Smooth muscle cell (in vitro differentiated cells): ENCODE measurements around the gene MSI2. TPM values are rescaled to one million over a fixed set of nuclear protein-coding genes. Genes with fewer than 3 reads are reported as not detected.

Experiments used
- DNase-seq: peaks from one replicate; lab custom pipeline; 2025; ENCODE audit not compliant: unreplicated experiment; lab: John Stamatoyannopoulos, UW
- H2AFZ ChIP-seq: fragments of 200-600 bp; sonication (generic); 2 replicates; pipeline ENCODE4 v1.6.0; 2016; ENCODE audit warnings: antibody characterized with exemption, low read depth, mild to moderate bottlenecking
- H3F3A ChIP-seq: fragments of 200-600 bp; sonication (generic); 2 replicates; pipeline ENCODE4 v1.6.0; 2017; ENCODE audit warnings: antibody characterized with exemption, low read depth
- H3K27ac ChIP-seq: fragments of 200-600 bp; sonication (generic); 2 replicates; pipeline ENCODE4 v1.5.1; 2016; ENCODE audit warnings: low read depth, mild to moderate bottlenecking
- H3K27me3 ChIP-seq: fragments of 200-600 bp; sonication (generic); 2 replicates; pipeline ENCODE4 v1.6.1; 2016; ENCODE audit warnings: low read depth, mild to moderate bottlenecking
- H3K36me3 ChIP-seq: fragments of 200-600 bp; sonication (generic); 2 replicates; pipeline ENCODE4 v1.5.1; 2016; ENCODE audit warnings: low read depth
- H3K4me1 ChIP-seq: fragments of 200-600 bp; sonication (generic); 2 replicates; pipeline ENCODE4 v1.5.1; 2016; ENCODE audit warnings: low read depth
- H3K4me2 ChIP-seq: fragments of 200-600 bp; sonication (generic); 2 replicates; pipeline ENCODE4 v1.6.0; 2016; ENCODE audit warnings: mild to moderate bottlenecking
- H3K4me3 ChIP-seq: fragments of 200-600 bp; sonication (generic); 2 replicates; pipeline ENCODE4 v1.5.1; 2016; ENCODE audit warnings: mild to moderate bottlenecking
- H3K79me2 ChIP-seq: fragments of 200-600 bp; sonication (generic); 2 replicates; pipeline ENCODE4 v1.6.0; 2016; ENCODE audit warnings: low read depth, mild to moderate bottlenecking
- H3K9ac ChIP-seq: fragments of 200-600 bp; sonication (generic); 2 replicates; pipeline ENCODE4 v1.6.0; 2016; ENCODE audit warnings: low read depth
- H3K9me3 ChIP-seq: fragments of 200-600 bp; sonication (generic); replicated peaks from 2 replicates; pipeline ENCODE4 v1.5.1; 2016; ENCODE audit warnings: low read depth
- H4K20me1 ChIP-seq: fragments of 200-600 bp; sonication (generic); 2 replicates; pipeline ENCODE4 v1.6.0; 2016; ENCODE audit warnings: low read depth
- CTCF ChIP-seq: fragments of 200-600 bp; sonication (generic); IDR thresholded peaks from 2 replicates; pipeline ENCODE4 v1.5.1; 2017; ENCODE audit warnings: borderline replicate concordance, mild to moderate bottlenecking, antibody characterized with exemption; ENCODE audit not compliant: insufficient read depth, poor library complexity, severe bottlenecking
- WGBS: methylation state at CpG from one replicate; pipeline ENCODE4 v1.1.7; 2016; ENCODE audit warnings: low lambda C conversion rate; 5-methylcytosine and 5-hydroxymethylcytosine counted together
- polyA plus RNA-seq: library from polyadenylated mRNA; unstranded; fragments of >200 nt; fragmentation: Nextera tagmentation; extraction: Ambion mirVana; gene quantifications from 2 replicates; pipeline ENCODE4 v1.2.1, GENCODE V29; 2016
- total RNA-seq: library from RNA; depleted of rRNA; stranded (reverse); fragments of >200 nt; gene quantifications from 2 replicates; pipeline ENCODE4 v1.2.3, GENCODE V29; 2014

Gene MSI2
- total and polyA plus RNA-seq, 2 experiments from 2014 or later: 5.7 to 36.5 TPM

GRCh38 chr17:57559634-57560318, 303.5 kb downstream of the MSI2 start:
- WGBS: 83% methylated on average over 14 of the region's 14 CpGs
- H3K27ac ChIP-seq: no peak overlapping the region
- peaks cover 10% of the 10 kb centered on the region for H3K4me1 ChIP-seq
- no peaks in the 10 kb centered on the region for H3K27me3 ChIP-seq
- H3F3A ChIP-seq: no peaks in the 10 kb centered on the region
- TF ChIP-seq CTCF: no peak
- H4K20me1 ChIP-seq: no peaks in the 10 kb centered on the region
- no peak overlapping the region for H3K4me3 ChIP-seq
- no peak overlapping the region for H2AFZ ChIP-seq
- H3K4me2 ChIP-seq: no peak overlapping the region
- H3K79me2 ChIP-seq: no peaks in the 10 kb centered on the region
- no peak overlapping the region for H3K9ac ChIP-seq
- no peak for DNase-seq
- no peaks in the 10 kb centered on the region for H3K36me3 ChIP-seq
- H3K9me3 ChIP-seq: no peaks in the 10 kb centered on the region

DNA sequence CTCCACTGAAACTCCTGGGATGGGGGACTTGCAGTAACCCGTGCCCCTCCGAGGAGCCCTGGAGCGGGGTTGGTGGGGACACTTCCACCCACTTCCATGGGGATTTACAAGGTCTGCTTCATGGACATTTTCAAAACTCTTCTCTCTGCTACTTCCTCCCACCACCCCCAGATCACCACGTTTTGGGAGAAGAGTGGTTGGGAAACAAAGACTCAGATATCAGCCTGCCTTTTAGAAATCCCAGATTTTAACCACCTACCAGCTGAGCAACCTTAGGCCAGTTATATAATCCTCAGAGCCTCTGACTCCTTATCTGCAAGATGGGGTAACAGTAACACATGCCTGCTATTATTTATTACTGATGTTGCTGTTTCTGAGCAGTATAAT, 304.0 kb downstream of the MSI2 start:
- Histone ChIP-seq H3K4me1 (peaks cover 9% of the 10 kb centered on the region), H3K79me2 (no peaks in the 10 kb centered on the region), H2AFZ (no peak overlapping the region), H3K27ac (no peak overlapping the region), H3K9ac (no peak overlapping the region), H3K4me3 (no peak overlapping the region), H3K27me3 (no peaks in the 10 kb centered on the region), H3K9me3 (no peaks in the 10 kb centered on the region), H3F3A (no peaks in the 10 kb centered on the region), H3K36me3 (no peaks in the 10 kb centered on the region), H3K4me2 (no peak overlapping the region), H4K20me1 (no peaks in the 10 kb centered on the region)
- 72% methylated on average over 4 of the region's 4 CpGs for WGBS
- no peak for DNase-seq
- TF ChIP-seq CTCF: no peak

DNA sequence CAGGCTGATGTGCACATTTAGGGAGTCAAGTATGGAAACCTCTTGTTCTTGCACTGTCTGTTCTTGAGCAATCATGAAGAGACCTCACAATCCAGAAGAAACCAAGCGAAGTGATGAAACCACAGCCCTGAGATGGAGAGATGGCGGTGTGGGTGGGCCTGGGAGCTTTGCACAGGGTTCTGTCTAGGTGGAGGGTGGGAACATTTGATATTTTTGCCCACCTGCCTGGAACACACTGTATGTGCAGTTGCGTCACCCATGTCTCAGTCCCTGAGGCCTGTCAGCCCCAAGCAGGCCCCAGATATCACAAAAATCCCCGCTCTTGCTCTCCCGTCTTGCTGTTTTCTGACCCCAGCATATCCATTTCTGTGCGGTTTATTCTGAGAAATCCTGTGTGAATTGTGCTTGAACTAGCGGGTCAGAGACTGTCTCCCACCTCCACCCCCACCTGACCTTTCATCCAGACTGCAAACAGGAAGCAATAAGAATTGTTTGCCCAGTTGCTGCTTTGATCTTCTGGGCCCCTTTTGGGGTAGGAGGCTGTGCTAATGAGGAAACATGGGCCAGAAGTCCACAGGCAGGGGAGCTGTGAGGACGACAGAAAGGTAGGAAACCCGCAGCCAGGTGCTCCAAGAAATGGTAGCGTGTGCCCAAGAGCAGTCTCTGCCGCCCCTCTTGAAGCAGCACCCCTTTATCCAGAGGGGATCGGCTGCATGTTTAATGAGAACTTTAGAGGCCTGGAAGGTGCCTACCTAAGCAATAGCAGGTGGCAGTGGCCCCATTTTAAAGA, 304.9 kb downstream of the MSI2 start:
- TF ChIP-seq CTCF: no peak
- H3K9ac ChIP-seq: no peak overlapping the region
- H3K27ac ChIP-seq: no peak overlapping the region
- WGBS: 88% methylated on average over 12 of the region's 12 CpGs
- H3K9me3 ChIP-seq: no peaks in the 10 kb centered on the region
- H3K36me3 ChIP-seq: no peaks in the 10 kb centered on the region
- peaks cover 9% of the 10 kb centered on the region for H3K4me1 ChIP-seq
- DNase-seq: no peak
- H3F3A ChIP-seq: no peaks in the 10 kb centered on the region
- no peak overlapping the region for H2AFZ ChIP-seq
- H3K4me2 ChIP-seq: no peak overlapping the region
- no peaks in the 10 kb centered on the region for H3K27me3 ChIP-seq
- H3K79me2 ChIP-seq: no peaks in the 10 kb centered on the region
- H3K4me3 ChIP-seq: no peak overlapping the region
- H4K20me1 ChIP-seq: no peaks in the 10 kb centered on the region
